ENCODE measurements around the gene ARHGAP26.
"Not testable (repeated sequence)": the region's sequence is repeated elsewhere in the genome, so short reads cannot be mapped to it uniquely, and the experiment has no call there.

The ARHGAP26 gene

GRCh38 chr5:143194713-143195112, 424.5 kb downstream of the ARHGAP26 start:
- in situ Hi-C loops (cut with MboI; ENCODE audit: low sequenced_read_pairs) = no loop called here

GRCh38 chr5:143195491-143195890, 425.3 kb downstream of the ARHGAP26 start:
- Histone ChIP-seq H3K9me3 (no peaks in the 10 kb centered on the region), H3K4me3 (no peak overlapping the region), H3K36me3 (replicated peaks) (no peaks in the 10 kb centered on the region), H3K4me1 (no peaks in the 10 kb centered on the region), H3K27me3 (ENCODE audit: low read depth) (no peaks in the 10 kb centered on the region)
- in situ Hi-C loops (cut with MboI; ENCODE audit: low sequenced_read_pairs) = no loop called here
- DNase-seq (ENCODE audit: low spot score in 2 of 2) = no peak

More at GRCh38 chr5:143194713-143195112, 424.5 kb downstream of the ARHGAP26 start:
- Histone ChIP-seq H3K4me1 (no peaks in the 10 kb centered on the region), H3K36me3 (replicated peaks) (no peaks in the 10 kb centered on the region), H3K27me3 (ENCODE audit: low read depth) (no peaks in the 10 kb centered on the region), H3K9me3 (no peaks in the 10 kb centered on the region), H3K4me3 (no peak overlapping the region)
- no peak for DNase-seq (ENCODE audit: low spot score in 2 of 2)

- in situ Hi-C loops (cut with MboI; ENCODE audit: low sequenced_read_pairs) = no loop called here
- no peaks in the 10 kb centered on the region for H3K36me3 ChIP-seq (replicated peaks)
- no peaks in the 10 kb centered on the region for H3K9me3 ChIP-seq
- H3K4me3 ChIP-seq = no peak overlapping the region
- no peaks in the 10 kb centered on the region for H3K4me1 ChIP-seq
- no peaks in the 10 kb centered on the region for H3K27me3 ChIP-seq (ENCODE audit: low read depth)
- DNase-seq (ENCODE audit: low spot score in 2 of 2) = no peak
Observed at GRCh38 chr5:143196601-143197259, 426.6 kb downstream of the ARHGAP26 start.

GRCh38 chr5:143197260-143197656, 427.1 kb downstream of the ARHGAP26 start:
- H3K27me3 ChIP-seq (ENCODE audit: low read depth) = no peaks in the 10 kb centered on the region
- no peak overlapping the region for H3K4me3 ChIP-seq
- H3K4me1 ChIP-seq = no peaks in the 10 kb centered on the region
- DNase-seq (ENCODE audit: low spot score in 2 of 2) = no peak
- no peaks in the 10 kb centered on the region for H3K9me3 ChIP-seq
- in situ Hi-C loops (cut with MboI; ENCODE audit: low sequenced_read_pairs) = no loop called here
- H3K36me3 ChIP-seq (replicated peaks) = no peaks in the 10 kb centered on the region

GRCh38 chr5:143198332-143198731, 428.2 kb downstream of the ARHGAP26 start:
- Histone ChIP-seq H3K36me3 (replicated peaks) (no peaks in the 10 kb centered on the region), H3K27me3 (ENCODE audit: low read depth) (no peaks in the 10 kb centered on the region), H3K4me1 (no peaks in the 10 kb centered on the region), H3K9me3 (no peaks in the 10 kb centered on the region), H3K4me3 (no peak overlapping the region)
- no peak for DNase-seq (ENCODE audit: low spot score in 2 of 2)
- in situ Hi-C loops (cut with MboI; ENCODE audit: low sequenced_read_pairs) = no loop called here

- H3K9me3 ChIP-seq = no peaks in the 10 kb centered on the region
- DNase-seq (ENCODE audit: low spot score in 2 of 2) = no peak
- no peaks in the 10 kb centered on the region for H3K27me3 ChIP-seq (ENCODE audit: low read depth)
Observed at GRCh38 chr5:143199161-143199560, 429.0 kb downstream of the ARHGAP26 start.

GRCh38 chr5:143199843-143200242, 429.7 kb downstream of the ARHGAP26 start:
- in situ Hi-C loops (cut with MboI; ENCODE audit: low sequenced_read_pairs) = no loop called here
- Histone ChIP-seq H3K4me3 (no peak overlapping the region), H3K4me1 (no peaks in the 10 kb centered on the region), H3K27me3 (ENCODE audit: low read depth) (no peaks in the 10 kb centered on the region), H3K36me3 (replicated peaks) (no peaks in the 10 kb centered on the region), H3K9me3 (no peaks in the 10 kb centered on the region)
- no peak for DNase-seq (ENCODE audit: low spot score in 2 of 2)

More at GRCh38 chr5:143199161-143199560, 429.0 kb downstream of the ARHGAP26 start:
- in situ Hi-C loops (cut with MboI; ENCODE audit: low sequenced_read_pairs) = no loop called here
- Histone ChIP-seq H3K4me3 (no peak overlapping the region), H3K4me1 (no peaks in the 10 kb centered on the region), H3K36me3 (replicated peaks) (no peaks in the 10 kb centered on the region)

GRCh38 chr5:143200781-143201398, 430.7 kb downstream of the ARHGAP26 start:
- no peaks in the 10 kb centered on the region for H3K4me1 ChIP-seq
- H3K4me3 ChIP-seq = no peak overlapping the region
- DNase-seq (ENCODE audit: low spot score in 2 of 2) = no peak
- in situ Hi-C loops (cut with MboI; ENCODE audit: low sequenced_read_pairs) = no loop called here
- H3K27me3 ChIP-seq (ENCODE audit: low read depth) = no peaks in the 10 kb centered on the region
- H3K36me3 ChIP-seq (replicated peaks) = no peaks in the 10 kb centered on the region
- H3K9me3 ChIP-seq = no peaks in the 10 kb centered on the region

GRCh38 chr5:143201589-143201988, 431.4 kb downstream of the ARHGAP26 start:
- Histone ChIP-seq H3K36me3 (replicated peaks) (no peaks in the 10 kb centered on the region), H3K27me3 (ENCODE audit: low read depth) (no peaks in the 10 kb centered on the region), H3K9me3 (no peaks in the 10 kb centered on the region), H3K4me1 (no peaks in the 10 kb centered on the region), H3K4me3 (no peak overlapping the region)
- DNase-seq (ENCODE audit: low spot score in 2 of 2) = no peak
- in situ Hi-C loops (cut with MboI; ENCODE audit: low sequenced_read_pairs) = no loop called here

GRCh38 chr5:143203301-143203956, 433.3 kb downstream of the ARHGAP26 start:
- H3K4me3 ChIP-seq; H3K9me3 ChIP-seq; H3K36me3 ChIP-seq (replicated peaks); DNase-seq (ENCODE audit: low spot score in 2 of 2); H3K27me3 ChIP-seq (ENCODE audit: low read depth); H3K4me1 ChIP-seq; in situ Hi-C loops (cut with MboI; ENCODE audit: low sequenced_read_pairs): not testable (repeated sequence)

- Histone ChIP-seq H3K9me3 (no peaks in the 10 kb centered on the region), H3K4me1 (no peaks in the 10 kb centered on the region), H3K36me3 (replicated peaks) (no peaks in the 10 kb centered on the region), H3K4me3 (no peak overlapping the region), H3K27me3 (ENCODE audit: low read depth) (no peaks in the 10 kb centered on the region)
- no peak for DNase-seq (ENCODE audit: low spot score in 2 of 2)
- in situ Hi-C loops (cut with MboI; ENCODE audit: low sequenced_read_pairs) = no loop called here
Observed at GRCh38 chr5:143204474-143205246, 434.5 kb downstream of the ARHGAP26 start.

- in situ Hi-C loops (cut with MboI; ENCODE audit: low sequenced_read_pairs) = no loop called here
- no peaks in the 10 kb centered on the region for H3K36me3 ChIP-seq (replicated peaks)
Observed at GRCh38 chr5:143205386-143205785, 435.2 kb downstream of the ARHGAP26 start.

GRCh38 chr5:143205883-143206195, 435.7 kb downstream of the ARHGAP26 start:
- in situ Hi-C loops (cut with MboI; ENCODE audit: low sequenced_read_pairs) = no loop called here

More at GRCh38 chr5:143205386-143205785, 435.2 kb downstream of the ARHGAP26 start:
- Histone ChIP-seq H3K9me3 (no peaks in the 10 kb centered on the region), H3K4me3 (no peak overlapping the region), H3K27me3 (ENCODE audit: low read depth) (no peaks in the 10 kb centered on the region), H3K4me1 (no peaks in the 10 kb centered on the region)
- no peak for DNase-seq (ENCODE audit: low spot score in 2 of 2)

More at GRCh38 chr5:143205883-143206195, 435.7 kb downstream of the ARHGAP26 start:
- DNase-seq (ENCODE audit: low spot score in 2 of 2) = no peak
- no peaks in the 10 kb centered on the region for H3K9me3 ChIP-seq
- no peaks in the 10 kb centered on the region for H3K36me3 ChIP-seq (replicated peaks)
- H3K4me3 ChIP-seq = no peak overlapping the region
- H3K27me3 ChIP-seq (ENCODE audit: low read depth) = no peaks in the 10 kb centered on the region
- no peaks in the 10 kb centered on the region for H3K4me1 ChIP-seq
